A549 (cell line): ENCODE results near the gene IL4R.

Experiments
- JUN ChIP-seq, 2 experiments: fragments of >200 bp; sonication (Bioruptor Twin); formaldehyde crosslinking; IDR thresholded peaks; 2 replicates in 1 of 2; 3 replicates in 1 of 2; pipeline ENCODE4 v1.6.1; 2016 to 2017
- TF ChIP-seq, protein P1 (sequence below): fragments of >200 bp; sonication (Bioruptor Twin); formaldehyde crosslinking; IDR thresholded peaks from 3 replicates; pipeline ENCODE4 v1.5.1; 2016

DNA sequence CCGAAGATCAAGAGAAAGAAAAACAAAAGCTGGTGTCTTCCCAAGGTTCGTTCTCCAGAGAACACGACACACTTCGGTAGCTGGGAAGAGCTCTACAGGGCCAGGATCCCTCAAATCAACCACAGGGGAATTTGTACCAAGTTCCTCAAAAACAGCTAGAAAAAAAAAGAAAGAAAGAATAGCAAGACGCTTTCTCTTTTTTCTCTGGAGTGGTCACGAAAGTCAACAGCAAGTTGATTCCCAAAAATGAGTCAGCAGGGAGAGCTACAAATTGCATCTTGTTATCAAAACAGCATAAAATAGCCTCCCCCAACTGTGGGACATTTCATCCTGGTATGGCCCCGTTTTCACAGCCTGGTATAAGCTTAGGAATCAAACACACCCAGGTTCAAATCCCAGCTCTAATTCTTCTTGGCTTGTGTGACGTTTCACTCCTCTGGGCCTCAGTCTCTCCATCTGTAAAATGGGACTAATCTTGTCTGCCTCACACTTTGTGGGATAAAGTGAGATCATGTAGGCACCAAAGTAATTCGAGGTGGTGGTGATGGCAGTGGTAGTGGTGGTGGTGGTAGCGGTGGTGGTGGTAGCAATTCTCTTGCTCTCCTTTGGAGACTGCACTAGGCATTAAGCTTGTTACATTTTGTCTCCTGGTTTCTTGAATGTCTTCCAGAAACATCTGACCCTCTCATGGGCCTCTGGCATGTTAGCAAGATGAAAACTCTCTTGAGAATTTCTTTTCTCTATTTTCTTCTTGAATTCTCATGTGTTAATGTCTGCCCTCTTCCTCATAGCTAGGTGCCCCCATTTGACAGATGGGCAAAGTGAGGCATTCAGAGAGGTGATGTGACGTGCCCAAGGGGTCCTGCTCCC lies 87.2 kb downstream of the IL4R start:
- no peak for TF ChIP-seq JUN (IDR thresholded peaks at IDR 0.05)
- TF ChIP-seq, protein P1, sequence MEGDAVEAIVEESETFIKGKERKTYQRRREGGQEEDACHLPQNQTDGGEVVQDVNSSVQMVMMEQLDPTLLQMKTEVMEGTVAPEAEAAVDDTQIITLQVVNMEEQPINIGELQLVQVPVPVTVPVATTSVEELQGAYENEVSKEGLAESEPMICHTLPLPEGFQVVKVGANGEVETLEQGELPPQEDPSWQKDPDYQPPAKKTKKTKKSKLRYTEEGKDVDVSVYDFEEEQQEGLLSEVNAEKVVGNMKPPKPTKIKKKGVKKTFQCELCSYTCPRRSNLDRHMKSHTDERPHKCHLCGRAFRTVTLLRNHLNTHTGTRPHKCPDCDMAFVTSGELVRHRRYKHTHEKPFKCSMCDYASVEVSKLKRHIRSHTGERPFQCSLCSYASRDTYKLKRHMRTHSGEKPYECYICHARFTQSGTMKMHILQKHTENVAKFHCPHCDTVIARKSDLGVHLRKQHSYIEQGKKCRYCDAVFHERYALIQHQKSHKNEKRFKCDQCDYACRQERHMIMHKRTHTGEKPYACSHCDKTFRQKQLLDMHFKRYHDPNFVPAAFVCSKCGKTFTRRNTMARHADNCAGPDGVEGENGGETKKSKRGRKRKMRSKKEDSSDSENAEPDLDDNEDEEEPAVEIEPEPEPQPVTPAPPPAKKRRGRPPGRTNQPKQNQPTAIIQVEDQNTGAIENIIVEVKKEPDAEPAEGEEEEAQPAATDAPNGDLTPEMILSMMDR, result no peak
